OCI-LY3 (cell line): ENCODE data around the gene TLE6.
A peak's percentile ranks its signal among the peaks of the same experiment; 100 is the strongest.

Experiments
- H2AFZ ChIP-seq: fragments of 200-600, 300-600 bp; shearing (Covaris generic); 2 replicates; pipeline ENCODE4 v1.6.0; 2014; ENCODE audit warnings: antibody characterized with exemption, low read depth, low read length
- H3K27ac ChIP-seq: fragments of 200-600, 300-600 bp; sonication (generic); 2 replicates; pipeline ENCODE4 v1.5.1; 2014; ENCODE audit warnings: mild to moderate bottlenecking, low read length, moderate library complexity, mixed read lengths
- H3K27me3 ChIP-seq: fragments of 200-600, 300-600 bp; sonication (generic); 2 replicates; pipeline ENCODE4 v1.6.1; 2014; ENCODE audit warnings: low read depth, low read length, mixed read lengths
- H3K36me3 ChIP-seq: fragments of 200-600, 300-600 bp; sonication (generic); replicated peaks from 2 replicates; pipeline ENCODE3; 2014; ENCODE audit warnings: low read depth, low read length, mixed read lengths
- H3K4me1 ChIP-seq: fragments of 300-600, 200-600 bp; sonication (generic); 2 replicates; pipeline ENCODE4 v1.6.1; 2014; ENCODE audit warnings: low read length, mixed read lengths
- H3K4me2 ChIP-seq: fragments of 200-600, 300-600 bp; sonication (generic); 2 replicates; pipeline ENCODE4 v1.6.1; 2014; ENCODE audit warnings: low read length, mixed read lengths
- H3K4me3 ChIP-seq: fragments of 300-600, 200-600 bp; sonication (generic); 2 replicates; pipeline ENCODE4 v1.5.1; 2014; ENCODE audit warnings: antibody characterized with exemption, mild to moderate bottlenecking, low read length, moderate library complexity
- H3K79me2 ChIP-seq: fragments of 300-600, 200-600 bp; shearing (Covaris generic); 2 replicates; pipeline ENCODE4 v1.6.1; 2014; ENCODE audit warnings: mild to moderate bottlenecking, low read length, mixed read lengths
- H3K9ac ChIP-seq: fragments of 300-600, 200-600 bp; shearing (Covaris generic); 2 replicates; pipeline ENCODE4 v1.6.0; 2014; ENCODE audit warnings: mild to moderate bottlenecking, low read length, moderate library complexity
- H3K9me3 ChIP-seq: fragments of 200-600, 300-600 bp; shearing (Covaris generic); 2 replicates; pipeline ENCODE4 v1.6.1; 2014; ENCODE audit warnings: low read length, mixed read lengths; ENCODE audit not compliant: insufficient read depth
- H4K20me1 ChIP-seq: fragments of 200-600, 300-600 bp; sonication (generic); 2 replicates; pipeline ENCODE4 v1.6.1; 2016; ENCODE audit warnings: low read length, mixed read lengths; ENCODE audit not compliant: insufficient read depth
- EZH2phosphoT487 ChIP-seq: fragments of 200-600 bp; shearing (Covaris generic); IDR thresholded peaks from 2 replicates; pipeline ENCODE4 v1.6.1; 2018; ENCODE audit warnings: antibody characterized with exemption, mixed run types, low read depth
- TF ChIP-seq, protein P1 (sequence below): fragments of 200-600, 300-600 bp; sonication (generic); IDR thresholded peaks from 2 replicates; pipeline ENCODE4 v1.5.1; 2014; ENCODE audit warnings: antibody characterized with exemption, low read length, low read depth

TLE6 gene

DNA sequence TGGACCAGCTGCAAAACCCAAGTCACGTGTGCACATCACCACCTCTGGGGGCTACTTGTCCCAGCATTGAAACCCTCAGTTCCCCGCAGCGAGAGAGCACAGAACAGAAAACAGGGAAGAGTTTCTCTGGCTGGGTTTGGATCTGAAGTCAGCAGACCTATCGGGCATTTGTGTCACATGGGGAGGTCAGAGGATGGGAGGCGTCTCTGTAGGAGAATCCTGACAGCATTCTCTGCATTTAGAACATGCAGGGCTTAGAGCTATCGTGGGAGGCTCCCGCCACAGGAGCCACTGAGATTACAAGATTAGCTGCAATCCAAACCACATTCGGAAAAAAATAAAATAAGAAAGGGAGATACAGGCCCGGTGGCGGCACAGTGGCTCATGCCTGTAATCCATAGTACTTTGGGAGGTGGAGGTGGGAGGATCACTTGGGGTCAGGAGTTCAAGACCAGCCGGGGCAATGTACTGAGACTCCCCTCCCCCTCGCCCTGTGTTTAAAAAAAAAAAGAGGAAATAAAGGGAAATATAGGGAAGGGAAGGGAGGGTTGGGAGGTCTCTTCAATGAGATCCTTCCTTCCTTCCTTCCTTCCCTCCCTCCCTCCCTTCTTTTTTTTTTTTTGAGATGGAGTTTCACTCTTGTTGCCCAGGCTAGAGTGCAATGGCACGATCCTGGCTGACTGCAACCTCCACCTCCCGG is 2.9 kb upstream of the TLE6 start:
- H4K20me1 ChIP-seq: no peaks in the 10 kb centered on the region
- TF ChIP-seq, protein P1, sequence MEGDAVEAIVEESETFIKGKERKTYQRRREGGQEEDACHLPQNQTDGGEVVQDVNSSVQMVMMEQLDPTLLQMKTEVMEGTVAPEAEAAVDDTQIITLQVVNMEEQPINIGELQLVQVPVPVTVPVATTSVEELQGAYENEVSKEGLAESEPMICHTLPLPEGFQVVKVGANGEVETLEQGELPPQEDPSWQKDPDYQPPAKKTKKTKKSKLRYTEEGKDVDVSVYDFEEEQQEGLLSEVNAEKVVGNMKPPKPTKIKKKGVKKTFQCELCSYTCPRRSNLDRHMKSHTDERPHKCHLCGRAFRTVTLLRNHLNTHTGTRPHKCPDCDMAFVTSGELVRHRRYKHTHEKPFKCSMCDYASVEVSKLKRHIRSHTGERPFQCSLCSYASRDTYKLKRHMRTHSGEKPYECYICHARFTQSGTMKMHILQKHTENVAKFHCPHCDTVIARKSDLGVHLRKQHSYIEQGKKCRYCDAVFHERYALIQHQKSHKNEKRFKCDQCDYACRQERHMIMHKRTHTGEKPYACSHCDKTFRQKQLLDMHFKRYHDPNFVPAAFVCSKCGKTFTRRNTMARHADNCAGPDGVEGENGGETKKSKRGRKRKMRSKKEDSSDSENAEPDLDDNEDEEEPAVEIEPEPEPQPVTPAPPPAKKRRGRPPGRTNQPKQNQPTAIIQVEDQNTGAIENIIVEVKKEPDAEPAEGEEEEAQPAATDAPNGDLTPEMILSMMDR: no peak

DNA sequence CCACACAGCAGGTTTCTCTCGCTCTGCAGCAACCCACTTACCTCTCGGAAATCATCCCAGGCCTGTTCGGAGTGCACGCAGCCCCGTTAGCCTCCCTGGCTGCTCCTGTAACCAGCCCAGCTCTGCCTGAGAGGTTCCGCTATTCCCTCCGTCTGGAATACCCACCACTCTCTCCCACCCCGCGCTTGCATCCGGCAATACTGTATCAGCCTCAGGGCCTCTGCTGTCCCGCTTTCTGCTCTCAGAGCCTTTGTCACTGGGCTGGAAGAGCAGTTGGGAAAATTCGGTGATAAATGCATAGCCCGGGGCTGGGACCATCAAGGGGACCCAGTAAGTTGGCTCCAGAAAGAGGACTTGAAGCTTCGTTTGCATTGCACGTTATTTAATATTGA is 759 bp upstream of the TLE6 start:
- Histone ChIP-seq H3K4me2 (peak overlapping the region; percentile 93), H3K36me3 (no peaks in the 10 kb centered on the region), H3K4me3 (peak overlapping the region; percentile 78), H3K79me2 (no peaks in the 10 kb centered on the region), H3K27me3 (no peaks in the 10 kb centered on the region), H3K9me3 (no peaks in the 10 kb centered on the region), H3K9ac (peak overlapping the region; percentile 55), H3K4me1 (peaks cover 12% of the 10 kb centered on the region), H4K20me1 (no peaks in the 10 kb centered on the region), H2AFZ (peak overlapping the region; percentile 82), H3K27ac (no peak overlapping the region)
- TF ChIP-seq, protein P1: no peak
- TF ChIP-seq EZH2phosphoT487: no peak

More for the DNA sequence above, 2.9 kb upstream of the TLE6 start:
- Histone ChIP-seq H3K27me3 (no peaks in the 10 kb centered on the region), H3K79me2 (no peaks in the 10 kb centered on the region), H3K9me3 (no peaks in the 10 kb centered on the region), H3K4me3 (no peak overlapping the region), H3K4me1 (peaks cover 12% of the 10 kb centered on the region), H3K36me3 (no peaks in the 10 kb centered on the region), H3K27ac (no peak overlapping the region), H2AFZ (no peak overlapping the region), H3K9ac (no peak overlapping the region), H3K4me2 (no peak overlapping the region)

DNA sequence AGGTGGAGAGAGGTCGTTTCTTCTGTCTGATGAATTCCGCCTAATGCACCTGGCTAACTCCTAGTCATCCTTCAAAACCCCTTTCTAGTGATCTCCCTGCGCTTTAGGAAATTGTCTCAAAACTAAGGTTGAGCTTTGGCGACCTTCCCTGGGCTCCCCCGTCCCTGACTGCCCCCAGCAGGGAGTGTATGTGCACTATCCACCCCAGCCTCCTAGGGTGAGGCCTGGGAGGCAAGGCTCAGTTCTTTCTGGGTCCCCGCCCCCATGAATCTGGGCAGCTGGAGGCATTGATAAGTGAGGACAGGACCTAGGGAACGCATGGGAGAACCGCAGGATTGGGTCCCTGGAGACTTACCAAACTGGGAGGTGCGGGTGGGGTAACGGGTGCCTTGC is 378 bp downstream of the TLE6 start:
- TF ChIP-seq EZH2phosphoT487: no peak
- TF ChIP-seq, protein P1: 0 out of 2 replicates have a peak, but pooled peaks have one; percentile 17
- Histone ChIP-seq H3K79me2 (no peaks in the 10 kb centered on the region), H2AFZ (peak overlapping the region; percentile 68; the same call in 1 of the 2 replicates), H3K4me2 (peak overlapping the region; percentile 83), H4K20me1 (no peaks in the 10 kb centered on the region), H3K36me3 (no peaks in the 10 kb centered on the region), H3K9me3 (no peaks in the 10 kb centered on the region), H3K27ac (no peak overlapping the region), H3K9ac (peak overlapping the region; percentile 47), H3K4me3 (peak overlapping the region; percentile 78), H3K27me3 (no peaks in the 10 kb centered on the region), H3K4me1 (peaks cover 12% of the 10 kb centered on the region)

DNA sequence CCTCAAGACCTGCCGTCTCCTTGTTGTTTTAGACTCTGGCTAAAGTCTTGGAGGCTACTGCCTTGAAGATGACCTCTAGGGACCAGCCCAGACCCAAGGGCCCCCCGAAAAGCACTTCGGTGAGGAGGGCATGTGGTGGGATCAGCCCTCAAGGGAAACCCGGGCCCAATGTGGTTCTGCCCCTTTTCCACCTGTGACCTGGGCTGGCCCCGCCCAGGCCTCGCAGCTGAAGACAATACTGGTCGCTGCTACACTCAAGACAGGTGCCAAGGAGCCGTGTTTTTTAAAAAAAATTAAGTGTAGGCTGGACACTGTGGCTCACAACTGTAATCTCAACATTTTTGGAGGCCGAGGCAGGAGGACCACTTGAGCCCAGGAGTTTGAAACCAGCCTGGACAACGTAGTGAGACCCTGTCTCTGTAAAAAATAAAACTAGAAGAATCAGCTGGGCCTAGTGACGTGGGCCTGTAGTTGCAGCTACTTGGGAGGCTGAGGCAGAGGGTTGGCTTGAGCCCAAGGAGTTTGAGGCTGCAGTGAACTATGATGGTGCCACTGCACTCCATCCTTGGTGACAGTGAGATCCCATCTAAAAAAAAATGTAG is 903 bp downstream of the TLE6 start:
- no peak overlapping the region for H2AFZ ChIP-seq

More for the DNA sequence above, 903 bp downstream of the TLE6 start:
- H4K20me1 ChIP-seq: no peaks in the 10 kb centered on the region
- H3K79me2 ChIP-seq: no peaks in the 10 kb centered on the region
- no peaks in the 10 kb centered on the region for H3K36me3 ChIP-seq
- peak overlapping the region; percentile 47; the same call in 1 of the 2 replicates for H3K9ac ChIP-seq
- H3K4me2 ChIP-seq: peak overlapping the region; percentile 83
- H3K4me1 ChIP-seq: peaks cover 12% of the 10 kb centered on the region
- H3K27ac ChIP-seq: no peak overlapping the region
- no peaks in the 10 kb centered on the region for H3K9me3 ChIP-seq
- TF ChIP-seq, protein P1: no peak
- no peak for TF ChIP-seq EZH2phosphoT487
- H3K4me3 ChIP-seq: peak overlapping the region; percentile 78
- no peaks in the 10 kb centered on the region for H3K27me3 ChIP-seq
